ENCODE measurements around the gene ZDHHC14.

DNA sequence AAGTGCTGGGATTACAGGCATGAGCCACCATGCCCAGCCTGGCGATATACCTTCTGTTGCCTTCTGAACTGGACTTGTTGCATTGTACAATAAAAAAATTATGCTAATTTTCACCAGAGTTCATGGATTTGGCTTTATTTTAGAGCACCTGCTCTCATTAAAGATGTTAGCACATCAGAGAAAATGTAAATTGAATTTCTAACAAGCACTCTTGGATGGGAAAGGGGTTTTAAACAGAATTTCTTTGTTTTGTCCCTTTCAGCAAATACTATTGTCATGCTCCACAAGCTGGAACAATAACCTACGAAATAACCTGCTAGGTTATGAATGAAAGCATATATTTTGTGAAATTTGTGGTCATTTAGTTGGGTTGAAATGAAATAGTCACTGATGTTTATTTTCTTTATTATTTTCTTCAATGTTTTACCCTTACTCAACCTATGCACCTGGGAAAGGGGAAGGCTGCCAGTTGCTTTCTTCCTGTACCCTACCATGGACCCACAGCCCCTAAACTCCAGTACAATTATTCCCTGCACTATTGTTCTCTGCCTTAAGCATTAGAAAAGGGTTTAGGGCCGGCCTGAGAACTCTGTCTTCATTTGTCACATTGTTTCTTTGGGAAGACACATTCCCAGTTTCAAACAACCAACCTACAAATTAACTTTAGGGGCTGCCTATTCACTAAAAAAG lies 22.2 kb downstream of the ZDHHC14 start:
- TF ChIP-seq CTCF (conservative IDR thresholded peaks at IDR 0.05 in 1 of 2, IDR thresholded peaks at IDR 0.05 in 1 of 2; ENCODE audit: extremely low read depth in 1 of 2, insufficient read depth in 1 of 2, low read depth in 1 of 2, low read length in 2 of 2) (no peak), EZH2 (IDR thresholded peaks at IDR 0.05; ENCODE audit: borderline replicate concordance, low read length) (no peak)
